Measurements from ENCODE around the gene NABP2.

GRCh38 chr12:56231184-56231582, 7.0 kb downstream of the NABP2 start:
- TF ChIP-seq CTCF (IDR thresholded peaks at IDR 0.05; ENCODE audit: insufficient read depth, low read length, poor library complexity, severe bottlenecking) (no peak), EZH2phosphoT487 (conservative IDR thresholded peaks at IDR 0.05; ENCODE audit: low read length) (no peak)
